ENCODE measurements around the gene ATRAID.
"Not testable (repeated sequence)": the region's sequence is repeated elsewhere in the genome, so short reads cannot be mapped to it uniquely, and the experiment has no call there.

Gene ATRAID, protein sequence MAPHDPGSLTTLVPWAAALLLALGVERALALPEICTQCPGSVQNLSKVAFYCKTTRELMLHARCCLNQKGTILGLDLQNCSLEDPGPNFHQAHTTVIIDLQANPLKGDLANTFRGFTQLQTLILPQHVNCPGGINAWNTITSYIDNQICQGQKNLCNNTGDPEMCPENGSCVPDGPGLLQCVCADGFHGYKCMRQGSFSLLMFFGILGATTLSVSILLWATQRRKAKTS

DNA sequence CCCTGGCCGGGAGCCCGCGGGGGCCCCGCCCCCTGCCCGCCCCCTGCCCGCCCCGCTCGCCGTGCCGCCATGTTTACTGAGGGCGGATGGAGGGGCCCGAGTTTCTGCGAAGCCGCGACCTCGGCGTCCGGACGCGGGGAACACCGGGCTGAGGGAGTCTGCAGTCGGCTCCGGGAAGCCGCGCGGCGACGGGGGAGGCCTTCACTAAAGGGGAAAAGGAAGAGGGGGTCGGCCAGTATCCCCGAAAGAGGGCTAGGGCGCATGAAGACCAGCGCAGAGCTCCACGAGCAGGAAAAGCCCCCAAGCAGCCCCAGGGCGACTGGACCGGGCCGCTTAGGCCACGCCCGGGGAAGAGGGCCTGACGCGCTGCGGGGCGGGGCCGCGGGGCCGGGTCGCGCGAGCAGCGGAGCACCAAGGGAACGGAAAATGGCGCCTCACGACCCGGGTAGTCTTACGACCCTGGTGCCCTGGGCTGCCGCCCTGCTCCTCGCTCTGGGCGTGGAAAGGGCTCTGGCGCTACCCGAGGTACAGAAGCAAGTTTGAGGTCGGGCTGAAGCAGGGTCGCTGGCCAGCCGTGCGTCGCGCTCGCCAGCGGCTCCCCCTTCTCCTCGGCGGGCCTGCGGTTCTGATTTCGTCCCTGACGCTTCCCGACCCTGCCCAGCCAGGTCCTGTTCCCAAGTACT lies at the start of gene ATRAID, which contains the start of gene SLC5A6:
Gene ATRAID (plus strand): TSS at position 99 of the 683 bp plus-strand sequence. CDS start 328 bp downstream, at position 427.
Gene SLC5A6 (minus strand): TSS at position 326 of the 683 bp plus-strand sequence. CDS start 4,618 bp downstream, outside the sequence.
- H3K4me3 ChIP-seq (ENCODE audit: low read depth, low read length), result peak within 1 kb of the TSS; percentile 97

DNA sequence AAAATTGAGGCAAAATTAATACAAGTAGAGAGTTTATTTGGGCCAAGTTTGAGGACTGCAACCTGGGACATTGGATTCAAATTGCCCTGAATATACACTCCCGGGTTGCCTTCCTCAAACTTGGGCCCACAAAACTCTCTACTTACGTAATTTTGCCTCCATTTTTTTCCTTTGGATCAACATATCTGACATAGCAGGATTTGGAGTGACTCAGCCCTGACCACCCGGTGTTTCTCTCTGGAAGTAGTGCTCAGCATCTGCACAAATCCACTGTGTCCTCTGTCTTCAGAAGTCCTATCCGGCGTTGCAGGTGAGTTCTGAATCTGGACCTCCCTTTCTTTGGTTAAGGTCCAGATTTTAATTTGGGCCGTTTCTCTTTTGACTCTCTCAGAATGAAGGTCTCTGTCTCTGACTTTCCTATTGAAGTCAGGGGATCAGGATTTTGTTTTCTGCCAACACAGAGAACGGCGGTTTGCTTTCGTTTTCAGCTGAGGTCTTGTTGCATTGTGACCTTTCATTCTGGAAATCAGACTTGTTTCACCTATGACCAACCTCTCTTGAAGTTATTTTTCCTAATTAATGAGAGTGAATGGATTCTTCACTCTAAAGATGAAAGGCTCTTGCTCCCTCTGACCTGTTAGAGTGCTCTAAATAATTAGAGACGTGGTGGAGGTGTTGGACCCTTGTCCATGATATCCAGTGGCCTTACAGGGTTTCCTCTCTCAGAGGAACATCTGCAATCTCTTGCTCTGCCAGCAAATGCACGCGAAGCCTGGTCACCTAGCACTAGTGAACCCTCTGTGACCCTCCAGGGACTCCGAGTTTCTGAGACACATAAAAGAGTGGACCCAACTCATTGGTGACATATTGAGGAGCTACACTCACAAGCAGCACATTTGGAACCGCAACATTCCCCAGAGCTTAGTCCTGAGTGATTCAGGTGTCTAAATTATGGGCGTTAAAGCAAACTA lies 49.4 kb upstream of the ATRAID start:
- H3K4me3 ChIP-seq (ENCODE audit: low read depth, low read length), result no peak overlapping the region

DNA sequence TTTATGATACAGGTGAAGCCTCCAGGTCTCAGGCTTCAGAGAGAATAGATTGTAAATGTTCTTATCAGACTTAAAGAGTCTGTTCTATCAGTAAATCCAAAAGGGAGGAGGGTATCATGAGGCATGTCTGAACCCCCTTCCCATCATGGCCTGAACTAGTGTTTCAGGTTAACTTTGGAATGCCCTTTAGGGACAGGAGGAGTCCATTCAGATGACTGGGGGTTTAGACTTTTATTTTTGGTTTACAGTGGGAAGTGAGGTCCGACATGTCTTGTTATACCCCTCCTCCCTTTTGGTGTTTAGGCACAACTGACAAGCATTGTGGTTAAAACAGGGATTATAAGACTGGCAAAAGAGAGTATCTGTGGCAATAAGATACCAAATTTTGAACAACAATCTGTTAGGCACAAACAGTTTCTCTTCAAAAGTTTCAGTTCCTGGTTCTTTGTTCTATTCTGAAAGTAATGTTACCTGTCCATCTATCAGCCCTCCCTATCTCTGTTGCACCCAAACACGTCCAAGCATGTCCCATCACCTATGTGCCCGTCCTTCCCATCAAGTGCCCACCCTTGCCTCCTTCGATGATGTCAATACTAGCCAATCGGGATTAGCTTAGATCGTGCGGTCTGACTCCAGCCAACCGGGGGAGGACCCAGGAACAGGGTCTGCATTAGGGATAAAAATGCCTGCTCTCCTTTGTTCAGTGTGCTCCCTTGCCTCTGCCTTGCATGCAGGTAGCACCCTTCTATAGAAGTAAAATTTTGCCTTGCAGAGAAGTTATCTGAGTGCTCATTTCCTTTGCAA lies 46.7 kb upstream of the ATRAID start:
- no peak overlapping the region for H3K4me3 ChIP-seq (ENCODE audit: low read depth, low read length)

DNA sequence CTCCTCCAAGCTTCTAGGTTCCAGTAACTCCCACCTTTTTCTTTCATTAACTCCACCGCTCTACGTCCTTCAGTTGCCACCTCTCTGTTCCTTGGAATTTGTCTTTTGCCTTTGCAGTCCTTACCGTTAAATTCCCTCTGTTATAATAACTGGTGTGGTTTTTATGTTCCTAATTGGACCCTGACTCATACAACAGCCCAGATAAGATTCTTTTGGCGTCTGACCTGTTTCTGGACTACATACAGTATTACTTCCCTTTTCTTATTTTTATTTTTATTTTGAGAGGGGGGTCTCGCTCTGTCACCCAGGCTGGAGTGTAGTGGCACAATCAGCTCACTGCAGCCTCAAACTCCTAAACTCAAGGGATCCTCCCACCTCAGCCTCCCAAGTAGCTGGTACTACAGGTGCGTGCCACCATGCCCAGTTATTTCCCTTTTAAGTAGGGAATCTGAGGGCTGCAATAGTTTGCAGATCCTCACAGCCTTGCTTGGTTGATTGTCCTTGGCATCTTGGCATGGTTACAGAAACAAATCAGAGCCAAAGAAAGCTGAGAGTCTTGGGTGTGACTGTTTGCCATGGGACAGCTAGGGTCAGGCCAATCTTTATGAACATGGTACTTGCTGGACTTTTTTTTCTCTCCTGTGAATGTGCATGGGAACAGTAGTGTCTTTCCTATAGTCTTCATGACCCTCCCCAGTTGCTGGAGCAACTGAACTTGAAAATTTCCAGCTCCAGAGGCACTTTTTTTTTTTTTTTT lies 41.1 kb upstream of the ATRAID start:
- H3K4me3 ChIP-seq (ENCODE audit: low read depth, low read length), result no peak overlapping the region

DNA sequence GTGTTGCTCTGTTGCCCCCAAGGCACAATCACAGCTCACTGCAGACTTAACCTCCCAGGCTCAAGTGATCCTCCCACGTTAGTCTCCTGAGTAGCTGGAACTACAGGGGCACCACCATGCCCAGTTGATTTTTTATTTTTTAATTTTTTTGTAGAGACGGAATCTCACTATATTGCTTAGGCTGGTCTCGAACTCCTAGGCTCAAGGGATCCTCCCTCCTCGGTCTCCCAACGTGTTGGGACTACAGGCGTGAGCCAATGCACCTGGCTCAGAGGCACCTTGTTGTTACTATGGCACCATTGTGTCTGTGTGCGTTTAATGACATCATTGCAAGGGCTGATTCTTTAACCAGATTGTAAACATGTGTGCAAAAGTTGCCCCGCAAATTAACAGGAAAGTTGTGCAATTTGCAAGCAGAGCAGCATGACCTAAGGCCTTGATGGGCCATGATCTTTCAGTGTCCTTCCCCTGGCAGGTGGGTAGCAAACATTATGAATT lies 40.4 kb upstream of the ATRAID start:
- H3K4me3 ChIP-seq (ENCODE audit: low read depth, low read length), result no peak overlapping the region

DNA sequence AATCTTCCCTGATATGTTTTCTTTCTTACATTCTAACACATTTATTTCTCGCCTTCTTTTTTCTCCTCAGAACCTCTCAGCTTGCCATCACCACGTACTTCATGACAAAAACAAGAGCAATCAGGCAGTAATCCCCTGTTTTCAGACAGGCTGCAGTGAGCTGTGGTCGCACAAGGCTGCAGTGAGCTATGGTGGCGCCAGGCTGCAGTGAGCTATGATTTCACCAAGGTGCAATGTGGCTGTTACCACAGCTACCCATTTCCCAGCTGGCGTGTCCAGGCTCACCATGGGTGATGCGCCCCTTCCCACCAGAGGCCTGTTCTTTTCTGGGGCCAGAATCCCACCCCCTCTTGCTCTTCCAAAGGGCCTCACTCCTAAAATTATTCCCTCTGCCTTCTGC lies 37.2 kb upstream of the ATRAID start:
- H3K4me3 ChIP-seq (ENCODE audit: low read depth, low read length), result no peak overlapping the region

DNA sequence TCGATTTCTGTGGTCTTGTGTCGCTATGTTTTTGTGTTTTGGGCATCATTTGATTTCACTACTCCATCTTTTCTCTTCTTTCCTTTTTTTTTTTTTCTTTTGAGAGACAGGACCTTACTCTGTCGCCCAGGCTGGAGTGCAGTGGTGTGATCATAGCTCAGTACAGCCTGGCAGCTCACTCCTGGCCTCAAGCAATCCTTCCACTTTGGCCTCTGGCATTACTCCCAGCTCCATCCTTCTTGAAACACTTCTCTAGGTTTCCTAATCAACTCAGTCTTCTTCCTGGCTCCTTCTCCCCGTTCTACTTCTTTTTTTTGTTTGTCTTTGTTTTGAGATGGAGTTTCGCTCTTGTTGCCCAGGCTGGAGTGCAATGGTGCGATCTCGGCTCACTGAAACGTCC lies 36.5 kb upstream of the ATRAID start:
- no peak overlapping the region for H3K4me3 ChIP-seq (ENCODE audit: low read depth, low read length)

DNA sequence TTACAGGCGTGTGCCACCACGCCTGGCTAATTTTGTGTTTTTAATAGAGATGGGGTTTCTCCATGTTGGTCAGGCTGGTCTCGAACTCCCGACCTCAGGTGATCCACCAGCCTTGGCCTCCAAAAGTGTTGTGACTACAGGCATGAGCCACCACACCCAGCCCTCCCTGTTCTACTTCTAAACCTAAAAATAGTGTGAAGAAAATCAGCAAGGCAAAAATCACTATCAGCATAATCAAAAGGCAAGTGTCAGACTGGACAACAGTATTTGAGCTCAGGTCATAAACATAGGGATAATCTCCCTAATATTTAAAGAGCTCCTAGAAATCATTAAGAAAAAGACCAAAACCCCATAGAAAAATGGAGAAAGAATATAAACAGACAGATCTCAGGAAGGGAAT lies 36.1 kb upstream of the ATRAID start:
- not testable (repeated sequence) for H3K4me3 ChIP-seq (ENCODE audit: low read depth, low read length)

DNA sequence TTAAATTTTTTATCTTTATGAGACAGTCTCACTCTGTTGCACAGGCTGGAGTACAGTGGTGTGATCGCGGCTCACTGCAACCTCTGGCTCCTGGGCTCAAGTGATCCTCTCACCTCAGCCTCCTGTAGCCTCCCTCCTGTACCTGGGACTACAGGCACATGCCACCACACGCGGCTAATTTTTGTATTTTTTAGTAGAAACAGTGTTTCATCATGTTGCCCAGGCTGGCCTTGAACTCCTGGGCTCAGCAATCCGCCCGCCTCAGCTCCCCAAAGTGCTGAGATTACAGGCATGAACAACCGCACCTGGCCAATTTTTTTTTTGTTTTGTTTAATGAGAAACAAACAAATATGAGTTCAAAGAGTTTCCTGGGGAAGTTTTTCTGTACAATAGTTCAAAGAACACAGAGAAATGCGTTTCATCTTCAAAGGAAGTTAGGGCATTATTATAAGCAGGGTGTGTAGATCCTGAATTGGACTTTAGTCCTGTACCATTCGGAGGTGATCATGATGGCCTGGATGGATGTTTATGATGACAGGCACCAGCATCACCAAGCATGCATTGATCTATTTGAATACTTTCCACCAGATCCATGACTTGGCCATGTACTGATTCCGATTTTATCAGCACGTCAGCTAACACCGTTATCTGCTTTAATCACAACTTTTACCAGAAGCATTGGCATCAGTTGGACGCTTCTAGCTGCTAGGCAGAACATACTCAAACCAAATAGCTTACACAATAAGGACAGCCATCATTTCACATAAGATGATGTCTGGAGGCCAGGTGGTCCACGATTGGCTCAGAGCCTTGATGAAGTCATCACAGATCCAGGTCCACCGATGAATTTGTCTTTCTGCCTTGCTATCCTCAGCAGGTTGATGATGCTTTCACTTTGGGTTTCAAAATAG lies 34.1 kb upstream of the ATRAID start:
- H3K4me3 ChIP-seq (ENCODE audit: low read depth, low read length), result no peak overlapping the region

DNA sequence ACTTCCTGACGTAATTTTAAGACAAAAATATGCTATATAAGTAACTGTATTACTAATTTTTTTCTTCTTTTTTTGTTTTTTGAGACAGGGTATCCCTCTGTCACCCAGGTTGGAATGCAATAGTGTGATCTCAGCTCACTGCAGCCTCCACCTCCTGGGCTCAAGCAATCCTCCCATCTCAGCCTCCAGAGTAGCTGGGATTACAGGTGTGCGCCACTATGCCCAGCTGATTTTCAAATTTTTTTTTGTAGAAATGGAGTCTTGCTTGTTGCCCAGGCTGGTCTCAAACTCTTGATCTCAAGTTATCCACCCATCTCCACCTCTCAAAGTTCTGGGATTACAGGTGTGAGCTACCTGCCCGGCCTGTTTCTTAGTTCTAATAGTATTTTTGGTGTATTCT lies 33.4 kb upstream of the ATRAID start:
- H3K4me3 ChIP-seq (ENCODE audit: low read depth, low read length), result no peak overlapping the region

DNA sequence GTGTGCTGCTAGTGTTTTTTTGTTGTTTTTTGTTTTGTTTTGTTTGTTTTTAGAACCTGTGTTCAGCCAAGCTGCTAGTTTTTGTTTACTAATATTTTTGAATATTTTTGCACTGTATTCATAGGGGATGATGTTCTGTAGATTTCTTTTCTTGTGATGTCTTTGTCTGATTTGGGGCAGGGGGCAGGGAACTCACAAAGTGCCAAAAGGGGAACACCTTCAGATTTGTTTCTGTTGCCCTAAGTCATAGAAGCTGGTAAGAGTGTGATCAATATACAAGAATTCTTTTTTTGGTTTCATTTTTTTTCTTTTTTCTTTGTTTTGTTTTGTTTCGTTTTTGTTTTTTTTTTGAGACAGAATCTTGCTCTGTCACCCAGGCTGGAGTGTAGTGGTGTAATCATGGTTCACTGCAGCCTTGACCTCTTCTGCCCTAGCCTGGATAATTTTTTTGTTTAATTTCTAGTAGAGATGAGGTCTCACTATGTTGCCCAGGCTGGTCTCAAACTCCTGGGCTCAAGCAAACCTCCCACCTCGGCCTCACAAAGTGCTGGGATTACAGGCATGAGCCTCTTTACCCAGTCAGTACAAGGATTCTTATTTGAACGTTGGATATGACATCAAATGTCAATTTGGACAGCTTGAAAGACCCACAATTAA lies 32.4 kb upstream of the ATRAID start:
- H3K4me3 ChIP-seq (ENCODE audit: low read depth, low read length), result no peak overlapping the region

DNA sequence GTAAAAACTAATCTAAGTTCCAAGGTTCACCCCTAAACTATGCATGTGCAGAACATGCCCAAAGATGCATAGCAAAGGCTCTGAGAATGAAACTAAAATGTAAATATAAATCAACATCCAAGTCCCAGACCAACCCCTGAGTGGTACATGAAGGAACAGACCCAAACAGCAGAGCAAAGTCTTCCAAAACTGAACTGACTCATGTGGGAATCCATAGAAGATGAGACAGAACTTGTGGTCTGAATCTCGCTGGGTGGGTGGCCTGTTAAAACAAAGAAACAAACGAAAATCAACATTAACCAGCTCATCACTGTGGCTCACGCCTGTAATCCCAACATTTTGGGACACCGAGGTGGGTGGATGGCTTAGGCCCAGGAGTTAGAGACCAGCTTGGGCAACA lies 29.5 kb upstream of the ATRAID start:
- no peak overlapping the region for H3K4me3 ChIP-seq (ENCODE audit: low read depth, low read length)

DNA sequence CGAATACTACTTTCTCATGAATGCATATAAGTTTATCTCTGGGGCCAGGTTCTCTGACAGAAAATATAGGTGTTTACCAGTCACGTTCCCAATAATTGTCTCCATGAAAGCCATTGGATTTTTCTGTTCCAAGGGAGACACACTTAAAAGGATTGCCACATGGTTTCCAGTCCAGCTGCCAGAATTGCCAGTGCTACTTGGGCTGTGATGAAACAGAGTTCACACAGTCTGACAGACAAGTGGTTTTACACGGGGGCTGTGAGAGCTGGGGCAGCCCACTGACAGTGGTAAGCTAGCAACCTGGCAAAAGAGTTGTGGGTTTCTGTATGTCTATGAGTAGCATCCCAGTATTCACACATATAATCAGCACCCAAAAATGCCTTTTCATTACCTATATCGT lies 27.7 kb upstream of the ATRAID start:
- no peak overlapping the region for H3K4me3 ChIP-seq (ENCODE audit: low read depth, low read length)

DNA sequence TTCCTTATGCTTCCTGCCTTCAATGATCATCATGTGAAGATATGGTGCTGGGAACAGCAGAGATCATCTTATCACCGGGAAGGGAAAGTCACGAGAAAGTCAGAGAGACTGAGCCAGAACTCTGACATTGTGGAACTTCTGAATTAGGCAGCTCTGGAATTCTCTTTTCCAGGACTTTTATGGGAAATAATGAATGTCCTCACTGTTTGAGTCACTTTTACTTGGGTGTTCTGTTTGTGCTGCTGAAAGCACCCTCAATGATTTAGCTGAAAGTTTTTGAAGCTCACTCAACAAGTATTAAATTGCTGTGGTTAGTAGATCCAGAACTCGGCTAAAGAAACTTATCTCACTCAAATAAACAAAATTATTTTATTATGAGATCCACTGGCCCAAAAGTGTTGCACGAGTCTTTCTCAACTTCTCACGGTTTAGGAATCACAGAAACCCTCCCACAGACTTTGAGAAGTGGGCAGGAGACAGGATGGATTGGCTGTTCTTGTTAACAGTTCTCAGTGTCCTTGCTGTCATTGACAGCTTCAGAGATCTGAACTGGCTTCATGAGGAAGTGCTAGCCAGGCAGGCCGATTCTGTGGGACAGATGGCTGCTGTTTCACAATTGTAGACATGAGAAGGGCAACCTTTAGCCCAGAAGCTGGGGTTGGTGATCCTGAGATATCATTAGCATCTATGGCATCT lies 26.4 kb upstream of the ATRAID start:
- H3K4me3 ChIP-seq (ENCODE audit: low read depth, low read length), result no peak overlapping the region

DNA sequence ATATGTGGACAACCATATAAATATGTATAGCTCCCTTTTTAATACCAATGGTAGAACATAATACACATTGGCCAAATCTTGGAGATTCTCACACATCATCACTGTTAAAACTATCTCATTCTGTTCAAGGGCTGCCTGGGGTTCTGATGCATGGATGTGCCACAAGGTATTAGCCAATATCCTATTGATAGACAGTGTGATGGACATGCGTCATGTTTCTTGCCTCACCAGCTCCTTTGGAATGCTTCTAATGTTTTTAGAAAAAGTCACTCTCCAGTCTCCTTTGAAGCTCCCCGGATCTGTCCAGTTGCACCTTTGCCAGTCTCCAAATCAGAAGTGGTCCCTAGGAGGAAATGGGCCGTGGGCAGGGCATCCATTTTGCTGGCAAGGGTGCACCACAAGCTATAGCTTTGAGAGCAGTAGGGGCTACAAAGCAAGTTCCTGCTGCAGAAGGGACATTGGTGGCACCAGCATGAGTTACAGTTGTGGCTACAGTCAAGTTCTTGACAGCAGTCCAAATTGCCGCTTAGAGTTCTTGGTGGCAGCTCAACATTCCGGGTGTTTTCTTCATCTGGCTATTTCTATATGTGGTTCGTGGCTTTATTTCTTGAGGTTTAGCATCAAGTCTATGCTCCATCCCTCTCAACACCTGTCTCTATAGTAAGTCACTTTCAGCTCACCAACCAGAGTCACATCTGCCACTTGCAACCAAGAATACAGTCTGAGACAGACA lies 25.1 kb upstream of the ATRAID start:
- no peak overlapping the region for H3K4me3 ChIP-seq (ENCODE audit: low read depth, low read length)

DNA sequence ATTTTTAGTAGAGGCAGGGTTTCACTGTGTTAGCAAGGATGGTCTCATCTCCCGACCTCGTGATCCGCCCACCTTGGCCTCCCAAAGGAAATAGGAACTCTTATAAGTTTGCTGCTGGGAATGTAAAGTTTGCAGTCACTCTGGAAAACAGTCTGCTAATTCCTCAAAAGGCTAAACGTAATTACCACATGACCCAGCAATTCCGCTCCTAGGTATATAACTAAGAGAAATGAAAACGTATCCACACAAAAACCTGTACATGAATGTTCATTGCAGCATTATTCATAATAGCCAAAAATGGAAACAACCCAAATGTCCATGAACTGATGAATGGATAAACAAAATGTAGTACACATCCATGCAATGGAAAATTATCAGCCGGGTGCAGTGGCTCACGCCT lies 21.9 kb upstream of the ATRAID start:
- no peak overlapping the region for H3K4me3 ChIP-seq (ENCODE audit: low read depth, low read length)
